GM18873 (cell line): ENCODE data around the gene PDZD2.

Experiments
- ATAC-seq: cut with Tn5 transposase; IDR thresholded peaks from one replicate; pipeline ENCODE4 v1.9.1; 2021; ENCODE audit warnings: mild to moderate bottlenecking, moderate library complexity, moderate number of reproducible peaks; ENCODE audit not compliant: unreplicated experiment, low FRiP score

PDZD2 gene

GRCh38 chr5:31855134-31856040, 216.5 kb downstream of the PDZD2 start:
- no peak for ATAC-seq

- no peak for ATAC-seq
Measured at GRCh38 chr5:31859096-31859495, 220.2 kb downstream of the PDZD2 start.

- ATAC-seq, result no peak
Measured at GRCh38 chr5:31860278-31860677, 221.3 kb downstream of the PDZD2 start.

GRCh38 chr5:31860726-31861433, 221.9 kb downstream of the PDZD2 start:
- ATAC-seq, result no peak

GRCh38 chr5:31861601-31862000, 222.7 kb downstream of the PDZD2 start:
- ATAC-seq, result no peak

- ATAC-seq, result no peak
Measured at GRCh38 chr5:31863991-31864411, 225.1 kb downstream of the PDZD2 start.

- ATAC-seq, result no peak
Measured at GRCh38 chr5:31866166-31866565, 227.2 kb downstream of the PDZD2 start.

GRCh38 chr5:31867219-31867618, 228.3 kb downstream of the PDZD2 start:
- ATAC-seq, result no peak

GRCh38 chr5:31880449-31880848, 241.5 kb downstream of the PDZD2 start:
- ATAC-seq, result no peak

- no peak for ATAC-seq
Measured at GRCh38 chr5:31884896-31885295, 246.0 kb downstream of the PDZD2 start.

GRCh38 chr5:31886206-31886605, 247.3 kb downstream of the PDZD2 start:
- ATAC-seq, result no peak

GRCh38 chr5:31887556-31887955, 248.6 kb downstream of the PDZD2 start:
- ATAC-seq, result no peak

GRCh38 chr5:31888564-31888963, 249.6 kb downstream of the PDZD2 start:
- ATAC-seq, result no peak

- no peak for ATAC-seq
Measured at GRCh38 chr5:31889001-31889561, 250.2 kb downstream of the PDZD2 start.

- ATAC-seq, result no peak
Measured at GRCh38 chr5:31890046-31890445, 251.1 kb downstream of the PDZD2 start.

- no peak for ATAC-seq
Measured at GRCh38 chr5:31894141-31894540, 255.2 kb downstream of the PDZD2 start.

- ATAC-seq, result no peak
Measured at GRCh38 chr5:31895199-31895820, 256.4 kb downstream of the PDZD2 start.

- ATAC-seq, result no peak
Measured at GRCh38 chr5:31898036-31898632, 259.2 kb downstream of the PDZD2 start.

- ATAC-seq, result no peak
Measured at GRCh38 chr5:31900296-31900865, 261.4 kb downstream of the PDZD2 start.
